Liver (tissue), 9 donors: Measurements from ENCODE around the gene PKD2. TPM values are rescaled to one million over a fixed set of nuclear protein-coding genes. Genes with fewer than 3 reads are reported as not detected.
A peak's percentile ranks its signal among the peaks of the same experiment; 100 is the strongest.

Source experiments
- DNase-seq: peaks from one replicate; pipeline ENCODE4 v3.0.0-alpha.2; 2017; ENCODE audit warnings: low spot score
- H3K27ac ChIP-seq, 2 donors: one replicate each; pipeline ENCODE4 v1.7.0; 2013; ENCODE audit warnings: inconsistent platforms in 2 of 2, low read length in 2 of 2, control low read depth in 1 of 2, low read depth in 1 of 2, mild to moderate bottlenecking in 1 of 2
- H3K27me3 ChIP-seq, 4 donors: one replicate each; pipeline versions ENCODE4 v1.6.1 to v1.7.0; 2013; ENCODE audit warnings: low read length in 3 of 4, inconsistent platforms in 1 of 4, mild to moderate bottlenecking in 1 of 4, moderate library complexity in 1 of 4; ENCODE audit not compliant: control insufficient read depth in 4 of 4, insufficient read depth in 4 of 4
- H3K36me3 ChIP-seq, 4 donors: one replicate each; pipeline versions ENCODE4 v1.6.1 to v1.7.0; 2013; ENCODE audit warnings: low read length in 3 of 4, mild to moderate bottlenecking in 3 of 4, low read depth in 1 of 4, moderate library complexity in 1 of 4; ENCODE audit not compliant: control insufficient read depth in 4 of 4, insufficient read depth in 3 of 4
- H3K4me1 ChIP-seq, 4 donors: one replicate each; pipeline versions ENCODE4 v1.6.1 to v1.7.0; 2013; ENCODE audit warnings: low read length in 3 of 4, mild to moderate bottlenecking in 3 of 4, moderate library complexity in 1 of 4; ENCODE audit not compliant: control insufficient read depth in 4 of 4, insufficient read depth in 4 of 4
- H3K4me3 ChIP-seq, 3 donors: one replicate each; pipeline versions ENCODE4 v1.6.1 to v1.7.0; 2013; ENCODE audit warnings: low read length in 3 of 3, control low read depth in 1 of 3, low read depth in 1 of 3, mild to moderate bottlenecking in 1 of 3
- H3K9ac ChIP-seq, 2 donors: one replicate each; pipeline ENCODE4 v1.7.0; 2013; ENCODE audit warnings: low read length in 2 of 2, mild to moderate bottlenecking in 2 of 2, moderate library complexity in 2 of 2, control low read depth in 1 of 2, low read depth in 1 of 2
- H3K9me3 ChIP-seq, 4 donors: one replicate each; pipeline versions ENCODE4 v1.6.1 to v1.7.0; 2013; ENCODE audit warnings: low read length in 3 of 4; ENCODE audit not compliant: control insufficient read depth in 4 of 4
- ATF3 ChIP-seq: IDR thresholded peaks from 2 replicates; pipeline ENCODE4 v1.6.1; 2016; ENCODE audit warnings: antibody characterized with exemption
- CTCF ChIP-seq: fragments of 150-350 bp; IDR thresholded peaks from 2 replicates; pipeline ENCODE4 v1.5.1; 2017; ENCODE audit warnings: improper control_type of control experiment, low read depth, low read length; ENCODE audit not compliant: missing input control
- EGR1 ChIP-seq, 2 donors: IDR thresholded peaks; 2 replicates each; pipeline ENCODE4 v1.6.1; 2016 to 2018; ENCODE audit warnings: antibody characterized with exemption in 2 of 2, low read depth in 2 of 2
- FOXA1 ChIP-seq: IDR thresholded peaks from 2 replicates; pipeline ENCODE4 v1.6.1; 2016; ENCODE audit warnings: antibody characterized with exemption
- FOXA2 ChIP-seq: IDR thresholded peaks from 2 replicates; pipeline ENCODE4 v1.6.1; 2016; ENCODE audit warnings: antibody characterized with exemption
- GABPA ChIP-seq, 2 donors: IDR thresholded peaks in 1 of 2; conservative IDR thresholded peaks in 1 of 2; 2 replicates each; pipeline ENCODE4 v1.6.1; 2016; ENCODE audit warnings: antibody characterized with exemption in 2 of 2, mild to moderate bottlenecking in 1 of 2, moderate library complexity in 1 of 2
- HNF4A ChIP-seq, 2 donors: conservative IDR thresholded peaks; 2 replicates each; pipeline ENCODE4 v1.6.1; 2016; ENCODE audit warnings: antibody characterized with exemption in 2 of 2, mild to moderate bottlenecking in 2 of 2
- HNF4G ChIP-seq: IDR thresholded peaks from 2 replicates; pipeline ENCODE4 v1.6.1; 2016; ENCODE audit warnings: antibody characterized with exemption
- JUND ChIP-seq, 2 donors: IDR thresholded peaks; 2 replicates each; pipeline ENCODE4 v1.6.1; 2016; ENCODE audit warnings: antibody characterized with exemption in 2 of 2
- MAX ChIP-seq: IDR thresholded peaks from 2 replicates; pipeline ENCODE4 v1.6.1; 2016; ENCODE audit warnings: antibody characterized with exemption
- NR2F2 ChIP-seq: IDR thresholded peaks from 2 replicates; pipeline ENCODE4 v1.6.1; 2016; ENCODE audit warnings: antibody characterized with exemption
- RAD21 ChIP-seq, 2 donors: IDR thresholded peaks; 2 replicates each; pipeline ENCODE4 v1.6.1; 2016; ENCODE audit warnings: antibody characterized with exemption in 2 of 2, mild to moderate bottlenecking in 2 of 2
- REST ChIP-seq: IDR thresholded peaks from 2 replicates; pipeline ENCODE4 v1.6.1; 2016; ENCODE audit warnings: antibody characterized with exemption, mild to moderate bottlenecking
- RXRA ChIP-seq, 2 donors: IDR thresholded peaks; 2 replicates each; pipeline ENCODE4 v1.6.1; 2017 to 2018; ENCODE audit warnings: antibody characterized with exemption in 2 of 2, mild to moderate bottlenecking in 1 of 2
- SP1 ChIP-seq: IDR thresholded peaks from 2 replicates; pipeline ENCODE4 v1.6.1; 2018; ENCODE audit warnings: antibody characterized with exemption, mild to moderate bottlenecking
- TAF1 ChIP-seq: conservative IDR thresholded peaks from 2 replicates; pipeline ENCODE4 v1.6.1; 2016; ENCODE audit warnings: antibody characterized with exemption, mild to moderate bottlenecking
- YY1 ChIP-seq: IDR thresholded peaks from 2 replicates; pipeline ENCODE4 v1.6.1; 2016; ENCODE audit warnings: antibody characterized with exemption, mild to moderate bottlenecking
- WGBS: extraction: QIAGEN DNeasy Blood & Tissue Kit; methylation state at CpG from one replicate; pipeline ENCODE4 v1.1.7; 2013; 5-methylcytosine and 5-hydroxymethylcytosine counted together
- polyA plus RNA-seq, 2 donors: library from polyadenylated mRNA; stranded (reverse) in 1 of 2; unstranded in 1 of 2; fragments of 200-250 nt in 1 of 2; fragments of >200 nt in 1 of 2; fragmentation: Nextera tagmentation in 1 of 2; extraction: Ambion mirVana in 1 of 2; gene quantifications; one replicate each; pipeline versions ENCODE4 v1.2.1 to v1.2.3, GENCODE V29; 2013 to 2015
- total RNA-seq, 2 donors: library from RNA; depleted of rRNA; stranded (reverse); fragments of >200 nt; gene quantifications; one replicate each; pipeline ENCODE4 v1.2.3, GENCODE V29; 2014
- donor health status: healthy.
- donor health status: healthy.
- donor health status: healthy.
- donor health status: healthy.
- donor health status: healthy.

The PKD2 gene
- total and polyA plus RNA-seq, 4 donors, result 1.5 to 11.4 (median 7.1) TPM

- no peak for TF ChIP-seq GABPA (IDR thresholded peaks at IDR 0.05 in 1 of 2, conservative IDR thresholded peaks at IDR 0.05 in 1 of 2)
- TF ChIP-seq TAF1, result no peak
- no peak for TF ChIP-seq YY1
- TF ChIP-seq ATF3, result no peak
- no peak for TF ChIP-seq HNF4G
- TF ChIP-seq REST, result no peak
- TF ChIP-seq FOXA2, result no peak
- no peak for TF ChIP-seq CTCF
- TF ChIP-seq HNF4A (conservative IDR thresholded peaks at IDR 0.05), result no peak
- TF ChIP-seq MAX, result no peak
- TF ChIP-seq FOXA1, result no peak
- TF ChIP-seq RAD21 (IDR thresholded peaks at IDR 0.05), result no peak
- TF ChIP-seq SP1, result no peak
- no peak for TF ChIP-seq RXRA (IDR thresholded peaks at IDR 0.05)
- TF ChIP-seq NR2F2, result no peak
- TF ChIP-seq JUND (IDR thresholded peaks at IDR 0.05), result no peak
- TF ChIP-seq EGR1 (IDR thresholded peaks at IDR 0.05; ENCODE audit: low read depth in 2 of 2), result no peak
- no peak overlapping the region for H3K9ac ChIP-seq
- no peaks in the 10 kb centered on the region for H3K36me3 ChIP-seq
- 2% methylated on average over 1 of the region's 1 CpG for WGBS
- H3K27ac ChIP-seq, result no peak overlapping the region
- H3K4me1 ChIP-seq, result peaks cover 0 to 8% (median 3%) of the 10 kb centered on the region in 4 donors
- H3K4me3 ChIP-seq, result no peak overlapping the region
- DNase-seq, result no peak
- H3K9me3 ChIP-seq, result no peaks in the 10 kb centered on the region
- H3K27me3 ChIP-seq, result no peaks in the 10 kb centered on the region
Observed at GRCh38 chr4:87971866-87972265, 35.6 kb upstream of the PKD2 start.

GRCh38 chr4:87973283-87974169 is 33.9 kb upstream of the PKD2 start:
- H3K36me3 ChIP-seq, result no peaks in the 10 kb centered on the region
- no peaks in the 10 kb centered on the region for H3K9me3 ChIP-seq
- WGBS, result 30% methylated on average over 14 of the region's 14 CpGs
- H3K27ac ChIP-seq, result no peak overlapping the region
- DNase-seq, result peak; percentile 46
- no peak overlapping the region for H3K4me3 ChIP-seq
- H3K4me1 ChIP-seq, result peaks cover 0 to 8% (median 3%) of the 10 kb centered on the region in 4 donors
- TF ChIP-seq TAF1 (no peak), RXRA (IDR thresholded peaks at IDR 0.05) (peak in 1 of 2 donors; percentile 38), NR2F2 (peak; percentile 75), RAD21 (IDR thresholded peaks at IDR 0.05) (peak; percentile 86 to 92), EGR1 (IDR thresholded peaks at IDR 0.05; ENCODE audit: low read depth in 2 of 2) (no peak), GABPA (IDR thresholded peaks at IDR 0.05 in 1 of 2, conservative IDR thresholded peaks at IDR 0.05 in 1 of 2) (no peak), CTCF (peak; percentile 89), ATF3 (no peak)
- H3K27me3 ChIP-seq, result no peaks in the 10 kb centered on the region
- H3K9ac ChIP-seq, result no peak overlapping the region
